KMS-11 (cell line): ENCODE measurements around the gene CHDH.

Experiments used
- H2AFZ ChIP-seq: fragments of 200-600 bp; sonication (generic); 2 replicates; pipeline ENCODE4 v1.6.1; 2016; ENCODE audit warnings: antibody characterized with exemption, mixed run types, low read depth
- H3K27ac ChIP-seq: fragments of 200-600 bp; sonication (generic); 2 replicates; pipeline ENCODE4 v1.6.1; 2016; ENCODE audit warnings: mild to moderate bottlenecking, mixed run types
- H3K27me3 ChIP-seq: fragments of 200-600 bp; sonication (generic); 2 replicates; pipeline ENCODE4 v1.6.1; 2017; ENCODE audit warnings: mild to moderate bottlenecking, low read depth, mixed run types, moderate library complexity; ENCODE audit not compliant: insufficient read depth
- H3K36me3 ChIP-seq: fragments of 200-600 bp; sonication (generic); 2 replicates; pipeline ENCODE4 v1.6.1; 2017; ENCODE audit warnings: mild to moderate bottlenecking, mixed run types; ENCODE audit not compliant: insufficient read depth
- H3K4me1 ChIP-seq: fragments of 200-600 bp; sonication (generic); 2 replicates; pipeline ENCODE4 v1.6.1; 2016; ENCODE audit warnings: mild to moderate bottlenecking, low read depth, mixed run types; ENCODE audit not compliant: poor library complexity, severe bottlenecking
- H3K4me2 ChIP-seq: fragments of 200-600 bp; sonication (generic); 2 replicates; pipeline ENCODE4 v1.7.0; 2016; ENCODE audit warnings: mild to moderate bottlenecking, mixed run types
- H3K4me3 ChIP-seq: fragments of 200-600 bp; sonication (generic); IDR thresholded peaks from 2 replicates; pipeline ENCODE4 v1.6.1; 2017; ENCODE audit warnings: low read depth, low read length, mixed read lengths; ENCODE audit not compliant: insufficient read depth
- H3K79me2 ChIP-seq: fragments of 200-600 bp; sonication (generic); 2 replicates; pipeline ENCODE4 v1.6.1; 2016; ENCODE audit warnings: low read depth, mixed run types; ENCODE audit not compliant: insufficient read depth
- H3K9ac ChIP-seq: fragments of 200-600 bp; sonication (generic); 2 replicates; pipeline ENCODE4 v1.6.1; 2016; ENCODE audit warnings: mild to moderate bottlenecking, mixed run types
- H4K20me1 ChIP-seq: fragments of 200-600 bp; sonication (generic); 2 replicates; pipeline ENCODE4 v1.6.1; 2016; ENCODE audit warnings: mild to moderate bottlenecking, mixed run types; ENCODE audit not compliant: insufficient read depth
- CTCF ChIP-seq: fragments of 200-600 bp; sonication (generic); conservative IDR thresholded peaks from 2 replicates; pipeline ENCODE4 v1.6.1; 2017; ENCODE audit warnings: low read depth, mild to moderate bottlenecking, antibody characterized with exemption, low read length, moderate library complexity, mixed read lengths

The CHDH gene

GRCh38 chr3:53849916-53850315 is 3.7 kb upstream of the CHDH start:
- Histone ChIP-seq H3K27ac (no peak overlapping the region), H3K27me3 (no peaks in the 10 kb centered on the region), H4K20me1 (no peaks in the 10 kb centered on the region), H3K4me1 (no peaks in the 10 kb centered on the region), H3K79me2 (no peaks in the 10 kb centered on the region), H2AFZ (no peak overlapping the region), H3K36me3 (no peaks in the 10 kb centered on the region), H3K4me3 (no peak overlapping the region), H3K4me2 (no peak overlapping the region), H3K9ac (no peak overlapping the region)
- TF ChIP-seq CTCF = no peak

DNA sequence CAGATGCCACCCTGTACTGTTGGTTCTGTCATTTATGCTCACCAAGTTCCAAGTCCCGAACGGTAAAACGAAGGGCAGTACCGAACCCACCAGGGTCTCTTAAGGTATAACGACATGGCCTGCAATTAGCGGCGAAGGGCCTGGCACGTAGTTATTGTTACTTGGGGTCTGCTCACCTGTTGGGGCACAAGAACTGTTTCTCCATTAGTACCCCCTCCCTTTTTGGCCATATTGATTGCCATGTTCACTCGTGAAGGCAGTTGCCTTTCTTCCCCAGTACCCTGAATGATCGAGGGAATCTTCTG is 584 bp upstream of the CHDH start:
- Histone ChIP-seq H4K20me1 (no peaks in the 10 kb centered on the region), H3K27ac (no peak overlapping the region), H2AFZ (no peak overlapping the region), H3K9ac (no peak overlapping the region), H3K79me2 (no peaks in the 10 kb centered on the region), H3K27me3 (no peaks in the 10 kb centered on the region), H3K4me2 (no peak overlapping the region), H3K4me1 (no peaks in the 10 kb centered on the region), H3K4me3 (no peak overlapping the region), H3K36me3 (no peaks in the 10 kb centered on the region)
- TF ChIP-seq CTCF = no peak

DNA sequence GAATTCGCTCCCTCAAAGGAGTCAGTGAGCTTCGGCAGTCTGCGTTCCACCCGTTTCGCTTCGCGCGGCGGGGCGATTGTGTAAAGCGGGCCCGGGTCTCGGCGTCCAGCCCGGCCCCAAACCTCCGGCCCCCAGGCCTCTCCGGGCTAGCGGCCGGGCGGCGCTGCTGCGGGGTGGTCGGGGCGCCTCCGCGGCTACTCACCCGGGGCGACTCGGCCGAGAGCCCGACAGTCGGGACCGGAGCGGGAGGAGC is 412 bp downstream of the CHDH start:
- Histone ChIP-seq H3K4me3 (no peak overlapping the region), H3K4me1 (no peaks in the 10 kb centered on the region), H2AFZ (peak overlapping the region; percentile 38; the same call in 1 of the 2 replicates), H3K9ac (peak overlapping the region; percentile 32; the same call in 1 of the 2 replicates), H4K20me1 (no peaks in the 10 kb centered on the region), H3K27me3 (no peaks in the 10 kb centered on the region), H3K79me2 (no peaks in the 10 kb centered on the region), H3K27ac (no peak overlapping the region), H3K36me3 (no peaks in the 10 kb centered on the region), H3K4me2 (peak overlapping the region; percentile 36)
- no peak for TF ChIP-seq CTCF

DNA sequence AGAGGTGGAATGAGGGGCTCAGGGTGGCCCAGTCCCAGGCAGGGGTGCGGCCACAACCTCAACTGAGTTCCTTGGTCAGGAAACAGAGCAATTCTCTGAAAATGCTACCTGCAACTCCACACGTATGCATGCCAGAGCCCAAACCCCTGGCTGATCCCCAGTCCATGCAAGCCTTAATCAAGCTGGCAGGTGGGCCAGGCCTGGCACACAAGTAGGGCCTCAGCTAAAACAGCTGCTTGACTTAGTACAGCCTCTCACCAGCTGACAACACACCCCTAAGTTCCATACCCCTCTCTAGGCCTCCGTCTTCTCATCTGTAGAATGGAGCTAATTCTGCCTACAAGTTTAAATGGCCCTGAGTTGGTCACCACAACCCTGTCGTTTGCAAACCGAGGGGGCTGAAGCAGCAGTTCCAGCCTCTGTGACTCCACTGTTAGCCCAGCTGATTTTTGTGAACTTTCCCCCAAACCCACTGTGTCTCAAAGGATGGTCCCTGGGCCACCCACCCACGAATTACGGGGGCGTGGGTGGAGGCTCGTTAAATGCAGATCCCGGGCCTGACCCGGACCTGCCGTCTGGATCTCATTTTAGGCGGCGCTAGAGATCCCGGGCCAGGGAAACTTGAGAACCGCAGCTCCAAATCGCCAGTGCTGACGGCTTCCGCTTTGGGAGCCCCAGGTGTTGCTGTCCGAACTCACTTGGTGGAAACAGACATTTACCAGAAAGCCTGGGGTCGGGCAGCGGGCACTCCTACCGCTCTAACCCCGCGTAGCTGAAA is 927 bp downstream of the CHDH start:
- peak overlapping the region; percentile 32; the same call in 1 of the 2 replicates for H3K9ac ChIP-seq
- no peaks in the 10 kb centered on the region for H3K4me1 ChIP-seq
- peak overlapping the region; percentile 38 for H2AFZ ChIP-seq
- no peak overlapping the region for H3K4me3 ChIP-seq
- peak overlapping the region; percentile 36 for H3K4me2 ChIP-seq
- no peak overlapping the region for H3K27ac ChIP-seq
- H3K79me2 ChIP-seq = no peaks in the 10 kb centered on the region
- no peaks in the 10 kb centered on the region for H3K36me3 ChIP-seq
- H3K27me3 ChIP-seq = no peaks in the 10 kb centered on the region
- 0 out of 2 replicates have a peak, but pooled peaks have one; percentile 15 for TF ChIP-seq CTCF
- H4K20me1 ChIP-seq = no peaks in the 10 kb centered on the region
